Measurements from ENCODE around the gene CDH4. TPM values are rescaled to one million over a fixed set of nuclear protein-coding genes. Genes with fewer than 3 reads are reported as not detected.

Gene CDH4
- total RNA-seq, 1 experiment from 2014 or later = 25.0 TPM

- Mint-ChIP-seq H3K4me1 (ENCODE audit: insufficient read depth, unreplicated experiment) (peaks cover 12% of the 10 kb centered on the region), H3K27ac (ENCODE audit: low read depth, unreplicated experiment) (no peak overlapping the region), H3K4me3 (ENCODE audit: unreplicated experiment) (no peak overlapping the region), H3K27me3 (ENCODE audit: insufficient read depth, unreplicated experiment) (no peaks in the 10 kb centered on the region), H3K36me3 (ENCODE audit: insufficient read depth, unreplicated experiment) (peaks cover 6% of the 10 kb centered on the region), H3K9me3 (ENCODE audit: unreplicated experiment) (no peaks in the 10 kb centered on the region)
- no peak for TF ChIP-seq CTCF (IDR thresholded peaks at IDR 0.05; ENCODE audit: unreplicated experiment)
- BruUV-seq (replicated peaks) = no TSS peak
- no peak for DNase-seq (ENCODE audit: unreplicated experiment)
- POLR2A ChIA-PET = no interaction called here
- CTCF ChIA-PET = no interaction called here
- intact Hi-C loops (cut with micrococcal nuclease) = no loop called here
Observed at GRCh38 chr20:61385296-61385695, 133.2 kb downstream of the CDH4 start.

DNA sequence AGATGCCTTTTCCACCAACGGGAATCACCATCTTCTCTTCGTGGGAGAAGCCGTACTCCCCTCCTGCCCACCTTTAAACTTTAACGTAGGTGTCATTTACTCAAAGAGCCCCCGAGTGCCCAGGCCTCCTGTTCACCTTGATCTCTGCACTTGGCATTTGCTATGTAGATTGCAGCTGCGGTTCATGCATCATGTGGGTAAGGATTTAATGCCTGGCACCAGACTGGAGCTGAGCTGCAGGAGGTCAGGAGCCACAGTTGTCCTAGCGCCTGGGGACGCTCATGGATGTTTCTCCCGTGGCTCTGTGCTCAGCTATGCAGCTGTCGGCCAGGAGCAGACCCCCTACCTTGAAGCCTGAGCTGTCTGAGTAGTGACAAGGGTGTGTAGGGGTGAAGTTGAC lies 133.7 kb downstream of the CDH4 start:
- CTCF ChIA-PET = no interaction called here
- Mint-ChIP-seq H3K4me1 (ENCODE audit: insufficient read depth, unreplicated experiment) (peaks cover 12% of the 10 kb centered on the region), H3K4me3 (ENCODE audit: unreplicated experiment) (no peak overlapping the region), H3K27me3 (ENCODE audit: insufficient read depth, unreplicated experiment) (no peaks in the 10 kb centered on the region), H3K27ac (ENCODE audit: low read depth, unreplicated experiment) (no peak overlapping the region), H3K9me3 (ENCODE audit: unreplicated experiment) (no peaks in the 10 kb centered on the region), H3K36me3 (ENCODE audit: insufficient read depth, unreplicated experiment) (peaks cover 6% of the 10 kb centered on the region)
- POLR2A ChIA-PET = no interaction called here
- BruUV-seq (replicated peaks) = no TSS peak
- intact Hi-C loops (cut with micrococcal nuclease) = no loop called here
- no peak for TF ChIP-seq CTCF (IDR thresholded peaks at IDR 0.05; ENCODE audit: unreplicated experiment)
- DNase-seq (ENCODE audit: unreplicated experiment) = no peak

GRCh38 chr20:61387204-61387953 lies 135.3 kb downstream of the CDH4 start:
- intact Hi-C loops (cut with micrococcal nuclease) = no loop called here
- H3K27ac Mint-ChIP-seq (ENCODE audit: low read depth, unreplicated experiment) = peak overlapping the region; percentile 86
- no TSS peak for BruUV-seq (replicated peaks)
- ChIA-PET CTCF (interaction anchor here (1.5 kb wide), 1 partner anchor 509 kb away, joined by 6 read pairs; no protein-coding TSS in a partner anchor), POLR2A (interaction anchor here (0.7 to 0.8 kb wide), 2 partner anchors 164 to 499 kb away, joined by 4 read pairs; no protein-coding TSS in a partner anchor)
- H3K36me3 Mint-ChIP-seq (ENCODE audit: insufficient read depth, unreplicated experiment) = peaks cover 6% of the 10 kb centered on the region
- no peaks in the 10 kb centered on the region for H3K27me3 Mint-ChIP-seq (ENCODE audit: insufficient read depth, unreplicated experiment)
- peaks cover 17% of the 10 kb centered on the region for H3K4me1 Mint-ChIP-seq (ENCODE audit: insufficient read depth, unreplicated experiment)
- peak overlapping the region; percentile 51 for H3K4me3 Mint-ChIP-seq (ENCODE audit: unreplicated experiment)
- peak; percentile 78 for DNase-seq (ENCODE audit: unreplicated experiment)
- H3K9me3 Mint-ChIP-seq (ENCODE audit: unreplicated experiment) = no peaks in the 10 kb centered on the region
- no peak for TF ChIP-seq CTCF (IDR thresholded peaks at IDR 0.05; ENCODE audit: unreplicated experiment)

- POLR2A ChIA-PET = interaction anchor here (0.7 to 0.8 kb wide), 2 partner anchors 163 to 499 kb away, joined by 4 read pairs; no protein-coding TSS in a partner anchor
- CTCF ChIA-PET = interaction anchor here (1.5 kb wide), 1 partner anchor 509 kb away, joined by 6 read pairs; no protein-coding TSS in a partner anchor
- peak overlapping the region; percentile 51 for H3K4me3 Mint-ChIP-seq (ENCODE audit: unreplicated experiment)
Observed at GRCh38 chr20:61387954-61388348, 135.9 kb downstream of the CDH4 start.

More at GRCh38 chr20:61387954-61388348, 135.9 kb downstream of the CDH4 start:
- Mint-ChIP-seq H3K9me3 (ENCODE audit: unreplicated experiment) (no peaks in the 10 kb centered on the region), H3K36me3 (ENCODE audit: insufficient read depth, unreplicated experiment) (peaks cover 6% of the 10 kb centered on the region), H3K4me1 (ENCODE audit: insufficient read depth, unreplicated experiment) (peaks cover 17% of the 10 kb centered on the region), H3K27ac (ENCODE audit: low read depth, unreplicated experiment) (peak overlapping the region; percentile 86), H3K27me3 (ENCODE audit: insufficient read depth, unreplicated experiment) (no peaks in the 10 kb centered on the region)
- no peak for DNase-seq (ENCODE audit: unreplicated experiment)
- BruUV-seq (replicated peaks) = no TSS peak
- no peak for TF ChIP-seq CTCF (IDR thresholded peaks at IDR 0.05; ENCODE audit: unreplicated experiment)
- intact Hi-C loops (cut with micrococcal nuclease) = no loop called here

Data from MCF 10A (cell line).